ENCODE results near the gene ZFPM1.

The ZFPM1 gene

DNA sequence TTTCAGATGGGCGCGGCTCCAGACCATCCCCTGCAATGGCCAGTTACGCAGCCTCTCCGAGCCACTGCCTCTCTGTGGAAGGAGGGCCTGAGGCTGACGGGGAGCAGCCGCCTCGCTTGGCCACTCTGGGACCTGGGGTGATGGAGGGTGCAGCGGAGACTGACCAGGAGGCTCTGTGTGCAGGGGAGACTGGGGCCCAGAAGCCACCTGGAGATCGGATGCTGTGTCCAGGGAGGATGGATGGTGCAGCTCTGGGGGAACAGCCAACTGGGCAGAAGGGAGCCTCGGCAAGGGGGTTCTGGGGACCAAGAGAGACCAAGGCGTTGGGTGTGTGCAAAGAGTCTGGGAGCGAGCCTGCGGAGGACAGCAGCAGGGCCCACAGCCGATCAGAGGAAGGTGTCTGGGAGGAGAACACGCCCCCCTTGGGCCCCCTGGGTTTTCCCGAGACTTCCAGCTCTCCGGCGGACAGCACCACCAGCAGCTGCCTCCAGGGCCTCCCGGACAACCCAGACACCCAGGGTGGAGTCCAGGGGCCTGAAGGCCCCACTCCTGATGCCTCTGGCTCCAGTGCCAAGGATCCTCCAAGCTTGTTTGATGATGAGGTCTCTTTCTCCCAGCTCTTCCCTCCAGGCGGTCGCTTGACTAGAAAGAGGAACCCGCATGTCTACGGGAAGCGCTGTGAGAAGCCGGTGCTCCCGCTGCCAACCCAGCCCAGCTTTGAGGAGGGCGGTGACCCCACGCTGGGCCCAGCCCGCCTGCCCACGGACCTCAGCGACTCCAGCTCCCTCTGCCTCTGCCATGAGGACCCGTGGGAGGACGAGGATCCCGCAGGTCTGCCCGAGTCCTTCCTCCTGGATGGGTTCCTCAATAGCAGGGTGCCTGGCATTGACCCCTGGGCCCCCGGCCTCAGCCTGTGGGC lies 17.4 kb upstream of the ZFPM1 start:
- DNase-seq = no peak

GRCh38 chr16:88436796-88437195 lies 16.3 kb upstream of the ZFPM1 start:
- no peak for DNase-seq

DNA sequence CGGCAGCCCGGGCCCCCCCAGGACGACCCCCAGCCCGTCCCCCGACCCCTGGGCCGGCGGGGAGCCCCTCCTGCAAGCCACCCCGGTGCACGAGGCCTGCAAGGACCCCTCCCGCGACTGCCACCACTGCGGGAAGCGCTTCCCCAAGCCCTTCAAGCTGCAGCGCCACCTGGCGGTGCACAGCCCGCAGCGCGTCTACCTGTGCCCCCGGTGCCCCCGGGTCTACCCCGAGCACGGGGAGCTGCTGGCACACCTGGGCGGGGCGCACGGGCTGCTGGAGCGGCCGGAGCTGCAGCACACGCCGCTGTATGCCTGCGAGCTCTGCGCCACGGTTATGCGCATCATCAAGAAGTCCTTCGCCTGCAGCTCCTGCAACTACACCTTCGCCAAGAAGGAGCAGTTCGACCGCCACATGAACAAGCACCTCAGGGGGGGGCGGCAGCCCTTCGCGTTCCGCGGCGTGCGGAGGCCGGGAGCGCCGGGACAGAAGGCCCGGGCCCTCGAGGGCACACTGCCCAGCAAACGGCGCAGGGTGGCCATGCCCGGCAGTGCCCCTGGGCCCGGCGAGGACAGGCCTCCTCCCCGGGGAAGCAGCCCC lies 15.6 kb upstream of the ZFPM1 start:
- peak; percentile 59 to 64 for DNase-seq

- DNase-seq = no peak
Measured at GRCh38 chr16:88438084-88438870, 14.8 kb upstream of the ZFPM1 start.

- no peak for DNase-seq
Measured at GRCh38 chr16:88439016-88439415, 14.1 kb upstream of the ZFPM1 start.

DNA sequence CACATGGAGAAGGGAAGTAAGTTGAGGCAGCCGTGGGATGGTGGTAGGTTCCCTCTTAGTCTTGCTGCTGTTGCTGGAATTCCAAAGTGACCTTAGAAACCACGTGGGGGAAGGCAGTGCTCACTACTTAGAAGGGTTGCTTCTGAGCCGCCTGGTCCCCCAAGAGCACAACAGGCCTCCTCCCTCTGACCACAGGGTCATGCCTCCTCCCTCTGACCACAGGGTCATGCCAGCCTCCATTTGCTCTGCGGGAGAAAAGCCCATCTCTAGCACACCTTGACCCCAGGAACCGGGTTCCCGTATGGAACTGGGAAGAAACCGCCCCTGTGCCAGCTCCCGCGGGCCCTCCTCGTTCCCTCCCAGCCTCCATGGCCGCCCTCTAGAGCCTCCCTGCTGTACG lies 13.4 kb upstream of the ZFPM1 start:
- no peak for DNase-seq

- no peak for DNase-seq
Measured at GRCh38 chr16:88440111-88440510, 13.0 kb upstream of the ZFPM1 start.

DNA sequence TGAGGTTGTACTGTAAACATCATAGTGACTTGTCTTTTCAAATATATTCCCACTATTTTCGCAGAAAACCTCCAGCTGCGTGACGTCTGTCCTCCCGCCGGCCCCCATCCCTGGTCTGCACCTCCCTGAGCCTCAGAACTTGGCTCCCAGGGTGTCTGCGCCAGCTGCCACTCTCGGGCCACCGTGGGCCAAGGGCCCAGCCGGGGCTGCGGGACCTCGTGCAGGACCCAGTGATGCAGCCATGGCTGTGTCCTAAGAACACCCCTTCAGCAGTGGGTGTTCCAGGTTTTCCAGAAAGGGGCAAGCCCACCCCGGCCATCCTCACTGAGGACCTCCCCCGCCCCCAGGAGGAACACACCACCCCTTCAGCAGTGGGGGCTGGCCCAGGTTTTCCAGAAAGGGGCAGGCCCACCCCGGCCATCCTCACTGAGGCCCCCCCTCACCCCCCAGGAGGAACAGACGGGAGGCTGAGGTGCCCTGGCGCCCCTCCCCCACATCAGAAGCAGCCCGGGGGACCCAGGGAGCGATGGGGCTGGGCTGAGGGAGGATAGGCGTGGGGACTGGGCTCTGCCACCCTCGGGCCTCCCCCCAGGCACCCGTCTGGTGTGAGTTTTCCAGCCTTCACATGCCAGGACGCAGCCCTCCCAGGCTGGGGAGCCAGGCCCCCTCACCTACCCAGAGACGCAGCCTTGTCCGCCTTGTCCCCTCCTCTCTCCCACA lies 12.2 kb upstream of the ZFPM1 start:
- DNase-seq = no peak

DNA sequence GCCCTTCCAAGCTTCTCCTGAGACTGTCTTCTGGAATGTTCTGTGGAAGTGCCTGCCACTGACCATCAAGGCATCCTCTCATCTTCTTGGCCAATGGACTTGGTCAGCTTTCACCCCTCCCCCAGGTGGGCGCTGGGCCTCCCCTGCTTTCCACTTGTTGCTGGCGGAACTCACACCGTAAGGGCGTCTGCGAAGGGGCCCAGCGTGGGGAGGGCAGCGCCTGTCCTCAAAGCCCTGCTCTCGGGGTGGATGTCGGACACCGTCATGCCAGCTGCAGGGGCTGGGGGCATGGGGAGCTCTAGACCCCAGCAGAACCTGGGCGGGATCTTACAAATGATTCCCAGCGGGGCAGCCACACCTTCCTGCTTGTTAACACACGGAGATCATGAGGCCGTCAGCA lies 11.6 kb upstream of the ZFPM1 start:
- no peak for DNase-seq

DNA sequence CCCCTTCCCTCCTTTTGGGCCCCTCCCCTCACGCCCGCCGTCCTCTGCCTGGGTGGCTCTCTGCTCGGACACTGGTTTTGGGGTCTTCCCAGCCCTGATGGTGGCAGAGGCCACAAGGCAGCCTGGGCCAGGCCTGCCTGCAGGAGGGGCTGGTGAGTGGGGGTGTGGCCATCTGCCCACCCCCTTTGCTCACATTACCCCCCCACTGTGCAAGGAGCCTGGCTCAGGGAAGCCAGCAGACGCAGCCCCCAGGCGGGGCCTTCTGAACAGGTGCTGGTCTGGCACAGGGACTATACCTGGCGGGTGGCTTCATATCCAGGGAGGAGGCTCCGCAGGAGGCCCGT lies 10.7 kb upstream of the ZFPM1 start:
- no peak for DNase-seq

DNA sequence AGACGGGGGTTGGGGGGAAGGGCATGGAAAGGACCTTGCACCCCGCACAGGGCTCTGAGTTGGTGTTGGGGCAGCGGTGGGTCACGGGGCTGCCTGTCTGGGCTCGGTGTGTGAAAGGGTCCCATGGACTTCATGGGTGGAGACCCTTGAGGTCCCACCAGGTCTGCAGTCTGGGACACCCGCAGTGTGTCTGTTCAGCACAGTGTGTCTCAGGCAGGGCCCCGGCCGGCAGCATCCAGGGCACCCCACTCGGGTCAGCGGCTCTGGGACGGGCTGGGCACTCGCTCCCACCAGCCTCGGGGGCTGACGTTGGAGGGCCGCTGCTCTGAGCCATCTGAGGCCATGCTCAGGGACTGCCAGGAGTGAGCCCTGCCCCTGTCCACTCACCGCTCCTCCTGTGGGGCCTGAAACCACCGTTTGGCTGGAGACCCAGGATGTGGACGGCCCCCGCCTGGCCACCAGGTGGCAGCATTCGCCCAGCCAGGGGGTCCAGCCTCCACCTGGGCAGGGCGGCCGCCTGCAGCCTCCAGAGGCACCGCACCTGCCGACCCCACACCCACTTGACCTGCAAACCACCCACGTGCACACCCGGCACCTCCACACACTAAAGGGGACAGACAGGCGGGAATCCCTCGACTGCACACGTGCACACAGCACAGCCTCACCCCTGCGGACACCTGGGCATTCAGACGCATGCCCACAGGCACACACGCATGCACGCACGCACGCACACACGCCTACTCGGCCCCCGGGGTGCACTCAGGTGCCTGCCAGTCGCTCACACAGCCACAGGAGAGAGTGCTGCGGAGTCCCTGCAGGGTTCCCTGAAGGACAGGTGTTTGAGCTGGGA lies 10.1 kb upstream of the ZFPM1 start:
- peak; percentile 77 to 82 for DNase-seq

GRCh38 chr16:88444826-88445582 lies 8.1 kb upstream of the ZFPM1 start:
- no peak for DNase-seq

DNA sequence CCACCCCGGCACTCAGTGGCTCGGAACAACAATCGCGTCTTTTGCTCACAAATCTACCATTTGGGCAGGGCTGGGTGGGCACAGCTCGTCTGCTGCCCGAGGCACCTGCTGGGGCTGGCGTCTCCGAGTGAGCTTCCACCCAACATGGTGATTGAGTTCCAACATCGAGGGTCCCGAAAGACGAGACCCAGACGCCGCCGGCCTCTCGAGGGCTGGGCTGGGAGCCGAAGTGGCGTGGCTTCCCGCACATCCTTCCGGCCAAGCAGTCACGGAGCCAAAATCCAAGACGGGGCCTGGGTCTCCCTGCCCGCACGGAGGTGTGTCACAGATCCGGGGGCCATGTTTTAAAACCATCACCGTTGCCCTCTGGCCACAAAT lies 7.5 kb upstream of the ZFPM1 start:
- DNase-seq = no peak

GRCh38 chr16:88446061-88446460 lies 7.0 kb upstream of the ZFPM1 start:
- no peak for DNase-seq

DNA sequence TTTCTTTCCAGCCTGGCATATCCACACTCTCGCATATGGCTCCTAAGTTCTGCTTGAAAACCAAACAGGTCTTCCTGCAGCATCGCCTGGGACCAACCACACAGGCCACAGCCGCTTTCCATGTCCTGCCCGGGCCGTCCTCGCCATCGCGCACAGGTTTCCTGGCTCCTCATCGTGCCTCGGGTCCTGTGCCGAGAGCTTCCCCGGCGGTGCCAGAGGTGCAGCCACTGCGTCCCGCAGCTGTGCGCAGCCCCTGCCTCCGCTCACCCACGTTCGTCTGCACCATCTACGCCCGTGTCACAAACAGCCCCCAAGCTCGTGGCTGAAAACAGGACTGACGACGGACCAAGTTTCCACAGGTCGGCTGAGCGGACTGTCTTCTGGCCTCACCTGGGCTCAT lies 6.3 kb upstream of the ZFPM1 start:
- DNase-seq = no peak

- DNase-seq = no peak
Measured at GRCh38 chr16:88447881-88448280, 5.2 kb upstream of the ZFPM1 start.

DNA sequence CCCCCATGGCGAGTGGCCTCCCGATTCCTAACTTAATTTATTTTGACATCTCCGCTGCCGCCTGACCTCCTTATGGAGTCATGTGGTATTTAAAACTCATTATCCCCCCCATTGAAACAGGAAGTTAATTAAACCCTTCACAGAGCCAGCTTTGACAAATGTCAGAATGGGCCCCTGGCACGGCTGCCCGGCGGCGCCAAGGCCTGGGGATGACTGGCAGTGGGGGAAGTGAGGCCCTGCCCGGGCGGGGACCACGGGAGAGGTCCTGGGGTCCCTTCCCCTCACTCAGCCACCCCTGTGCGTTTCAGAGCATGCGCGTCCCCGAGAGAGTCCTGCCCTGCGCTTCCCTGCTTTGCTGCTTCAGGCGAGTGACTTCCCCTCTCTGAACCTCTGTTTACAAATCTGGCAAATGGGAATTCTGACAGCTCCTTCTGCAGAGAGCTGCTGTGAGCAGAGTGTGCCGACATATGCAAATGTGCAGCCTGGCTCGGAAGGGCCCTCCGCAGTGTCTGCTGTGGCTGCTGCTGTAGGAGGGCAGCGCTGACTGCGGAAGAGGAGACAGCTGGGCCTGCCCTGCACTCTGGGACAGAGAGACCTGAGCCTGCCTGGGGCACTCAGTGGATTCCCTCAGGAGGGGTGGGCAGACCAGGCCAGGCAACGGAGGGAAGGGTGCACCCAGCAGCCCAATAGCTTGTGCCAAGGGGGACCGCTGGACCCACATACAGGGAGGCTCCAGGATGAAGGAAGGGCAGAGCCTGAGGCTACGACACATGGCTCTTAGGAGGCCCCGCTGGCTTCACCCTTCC lies 4.4 kb upstream of the ZFPM1 start:
- no peak for DNase-seq

DNA sequence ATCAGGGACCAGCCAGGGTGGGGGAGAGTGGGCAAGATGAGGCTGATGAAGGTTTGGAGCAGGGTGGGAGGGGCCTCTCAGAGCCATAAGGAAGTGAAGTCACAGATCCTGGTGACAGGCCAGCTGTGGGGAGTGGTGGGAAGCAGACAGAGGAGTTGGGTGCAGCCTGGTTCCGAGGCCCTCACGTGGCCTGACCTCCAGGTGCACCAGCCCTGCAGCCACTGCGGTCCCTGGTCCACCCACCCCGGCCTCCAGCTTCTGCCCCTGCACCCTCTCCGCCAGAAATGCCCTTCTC lies 3.9 kb upstream of the ZFPM1 start:
- no peak for DNase-seq

DNA sequence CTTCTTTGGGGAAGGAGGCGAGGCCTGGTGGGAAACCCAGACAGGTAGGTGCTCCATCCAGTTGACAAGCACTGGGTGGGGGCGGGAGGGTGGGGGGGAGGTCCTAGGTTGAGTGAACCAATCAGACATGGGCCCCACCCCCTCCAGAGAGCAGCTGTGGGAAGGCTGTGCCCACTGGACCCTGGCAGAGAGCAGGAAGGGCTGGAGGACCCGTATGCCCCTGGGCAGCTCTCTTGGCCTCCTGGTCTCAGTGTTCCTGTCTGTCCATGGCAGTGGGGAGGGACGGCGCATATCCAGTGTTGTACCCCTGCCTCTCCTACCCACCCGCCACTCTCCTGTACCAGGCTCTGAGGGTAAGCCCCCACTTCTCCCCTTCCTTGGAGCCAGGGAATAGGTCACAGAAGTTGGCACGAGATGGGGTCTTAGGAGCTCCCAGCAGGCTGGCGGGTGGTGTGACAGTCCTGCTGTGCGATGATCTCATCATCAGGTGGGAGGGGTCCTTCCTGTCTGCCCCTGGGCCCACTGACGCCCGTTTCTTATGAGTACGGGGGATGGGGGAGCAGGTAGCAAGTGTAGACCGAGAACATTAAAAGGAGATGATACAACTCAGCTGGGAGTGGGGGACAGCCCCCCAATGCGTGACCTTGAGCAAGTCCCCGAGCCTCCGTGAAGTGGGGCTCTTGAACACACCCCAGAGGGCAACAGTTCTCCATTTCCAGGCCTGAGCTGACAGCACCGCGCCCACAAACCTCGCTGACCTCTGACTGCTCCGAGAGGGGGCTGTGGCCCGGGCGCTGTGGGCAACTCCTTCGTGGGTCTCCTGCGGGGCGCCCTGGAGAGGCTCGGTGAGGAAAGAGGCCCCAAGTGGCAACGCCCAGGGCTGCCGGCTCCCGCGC lies 1.2 kb upstream of the ZFPM1 start:
- peak in 1 of 2 donors; percentile 24 for DNase-seq
